Subcutaneous adipose tissue (tissue), 4 donors: ENCODE data around the gene PTPRF. TPM values are rescaled to one million over a fixed set of nuclear protein-coding genes. Genes with fewer than 3 reads are reported as not detected.

Source experiments
- total RNA-seq, 4 donors: library from RNA; depleted of rRNA; stranded (reverse); fragments of >200 nt; gene quantifications; one replicate each; pipeline ENCODE4 v1.1.0, GENCODE V29; 2016
- TF ChIP-seq, protein P1 (sequence below): fragments of 450-650 bp; IDR thresholded peaks from one replicate; pipeline ENCODE4 v1.5.1; 2016; ENCODE audit warnings: low read depth, mild to moderate bottlenecking, control low read depth, antibody characterized with exemption, moderate library complexity

Gene PTPRF
- total RNA-seq, 4 donors from 2014 or later, result 99.4 to 416 (median 125) TPM

GRCh38 chr1:43639976-43640794, 109.5 kb downstream of the PTPRF start:
- TF ChIP-seq, protein P1, sequence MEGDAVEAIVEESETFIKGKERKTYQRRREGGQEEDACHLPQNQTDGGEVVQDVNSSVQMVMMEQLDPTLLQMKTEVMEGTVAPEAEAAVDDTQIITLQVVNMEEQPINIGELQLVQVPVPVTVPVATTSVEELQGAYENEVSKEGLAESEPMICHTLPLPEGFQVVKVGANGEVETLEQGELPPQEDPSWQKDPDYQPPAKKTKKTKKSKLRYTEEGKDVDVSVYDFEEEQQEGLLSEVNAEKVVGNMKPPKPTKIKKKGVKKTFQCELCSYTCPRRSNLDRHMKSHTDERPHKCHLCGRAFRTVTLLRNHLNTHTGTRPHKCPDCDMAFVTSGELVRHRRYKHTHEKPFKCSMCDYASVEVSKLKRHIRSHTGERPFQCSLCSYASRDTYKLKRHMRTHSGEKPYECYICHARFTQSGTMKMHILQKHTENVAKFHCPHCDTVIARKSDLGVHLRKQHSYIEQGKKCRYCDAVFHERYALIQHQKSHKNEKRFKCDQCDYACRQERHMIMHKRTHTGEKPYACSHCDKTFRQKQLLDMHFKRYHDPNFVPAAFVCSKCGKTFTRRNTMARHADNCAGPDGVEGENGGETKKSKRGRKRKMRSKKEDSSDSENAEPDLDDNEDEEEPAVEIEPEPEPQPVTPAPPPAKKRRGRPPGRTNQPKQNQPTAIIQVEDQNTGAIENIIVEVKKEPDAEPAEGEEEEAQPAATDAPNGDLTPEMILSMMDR, result no peak

GRCh38 chr1:43644558-43644957, 113.9 kb downstream of the PTPRF start:
- TF ChIP-seq, protein P1, result no peak

- TF ChIP-seq, protein P1, result no peak
Measured at GRCh38 chr1:43645461-43645860, 114.8 kb downstream of the PTPRF start.

DNA sequence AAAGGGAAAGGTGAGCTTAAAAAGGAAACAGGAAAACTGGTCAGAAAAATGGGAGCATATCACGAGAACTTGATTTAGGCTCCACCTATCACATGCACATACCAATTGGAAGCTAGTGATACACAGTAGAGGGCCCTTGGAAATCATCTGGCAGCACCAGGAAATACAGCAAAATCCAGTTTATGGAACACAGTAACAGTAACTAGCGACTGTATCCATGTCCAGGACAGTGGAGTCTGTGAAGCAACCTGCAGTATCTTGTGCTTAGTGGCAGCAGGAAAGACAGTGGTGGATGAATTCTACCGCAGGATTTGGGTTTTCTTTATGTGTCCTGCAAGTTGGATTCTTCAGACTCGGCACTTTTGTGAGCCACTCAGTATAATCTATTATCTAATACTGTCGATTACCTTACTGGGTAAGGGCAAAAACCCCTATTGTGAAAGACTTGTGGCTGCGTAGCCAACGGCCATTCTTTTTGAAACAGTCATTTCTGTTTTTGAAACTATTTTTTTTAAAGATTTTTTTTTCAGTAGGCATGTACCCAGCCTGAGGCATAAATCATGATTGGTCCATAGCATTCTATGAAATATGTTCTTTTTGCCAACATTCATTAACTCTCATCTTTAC, 117.7 kb downstream of the PTPRF start:
- TF ChIP-seq, protein P1, result no peak

DNA sequence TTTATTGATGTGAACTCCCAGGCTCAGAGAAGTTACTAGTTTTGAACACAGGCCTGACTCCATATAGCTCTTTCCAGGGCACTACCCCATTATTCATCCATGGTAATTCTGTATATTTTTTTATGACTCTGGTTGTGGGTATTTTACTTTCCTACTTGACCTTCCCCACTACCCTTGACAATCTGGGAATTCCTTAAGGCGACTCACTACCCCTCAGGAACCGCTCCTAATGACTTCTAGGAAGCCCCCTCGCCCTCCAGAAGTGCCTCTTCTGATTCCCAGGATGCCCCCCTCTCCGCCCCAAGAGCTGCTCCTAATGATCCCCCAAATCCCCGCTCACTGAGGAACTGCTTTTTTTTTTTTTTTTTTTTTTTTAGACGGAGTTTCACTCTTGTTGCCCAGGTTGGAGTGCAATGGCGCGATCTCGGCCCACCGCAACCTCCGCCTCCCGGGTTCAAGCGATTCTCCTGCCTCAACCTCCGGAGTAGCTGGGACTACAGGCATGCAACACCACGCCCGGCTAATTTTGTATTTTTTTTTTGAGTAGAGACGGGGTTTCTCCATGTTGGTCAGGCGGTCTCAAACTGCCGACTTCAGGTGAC, 118.3 kb downstream of the PTPRF start:
- TF ChIP-seq, protein P1, result no peak

- TF ChIP-seq, protein P1, result no peak
Measured at GRCh38 chr1:43650310-43651085, 119.8 kb downstream of the PTPRF start.
